ENCODE results near the gene OR5AU1.

- TF ChIP-seq EZH2 (IDR thresholded peaks at IDR 0.05) (no peak), CTCF (IDR thresholded peaks at IDR 0.05 in 2 of 3, conservative IDR thresholded peaks at IDR 0.05 in 1 of 3; ENCODE audit: borderline replicate concordance in 1 of 3, insufficient read depth in 1 of 3, low read depth in 2 of 3, low read length in 2 of 3) (no peak), SRF (IDR thresholded peaks at IDR 0.05; ENCODE audit: low read depth) (no peak), YY1 (IDR thresholded peaks at IDR 0.05; ENCODE audit: extremely low read depth, insufficient replicate concordance, low read depth, low read length) (no peak), POLR2A (IDR thresholded peaks at IDR 0.05; ENCODE audit: borderline replicate concordance, extremely low read depth, insufficient read depth, insufficient read length) (no peak), REST (IDR thresholded peaks at IDR 0.05; ENCODE audit: low read depth) (no peak), POLR2AphosphoS5 (IDR thresholded peaks at IDR 0.05; ENCODE audit: low read depth, low read length) (no peak), MAX (IDR thresholded peaks at IDR 0.05) (no peak), ELF1 (IDR thresholded peaks at IDR 0.05; ENCODE audit: borderline replicate concordance, low read depth) (no peak), ZBTB33 (IDR thresholded peaks at IDR 0.05; ENCODE audit: extremely low read depth, insufficient replicate concordance, low read length) (no peak), SP1 (IDR thresholded peaks at IDR 0.05; ENCODE audit: low read depth) (no peak), SIN3A (IDR thresholded peaks at IDR 0.05; ENCODE audit: low read depth) (no peak)
Measured at GRCh38 chr14:21120686-21121085, 35.2 kb downstream of the OR5AU1 start.

Data from HCT116 (cell line).